MM.1S (cell line): Measurements from ENCODE around the gene NTSR1.

Experiments
- DNase-seq: peaks from one replicate; pipeline ENCODE4 v3.0.0-alpha.2; 2015
- H2AFZ ChIP-seq: fragments of 300-600 bp; sonication (generic); 2 replicates; pipeline ENCODE4 v1.6.0; 2016; ENCODE audit warnings: antibody characterized with exemption, low read length
- H3F3A ChIP-seq: fragments of 300-600 bp; sonication (generic); 2 replicates; pipeline ENCODE4 v1.6.1; 2016; ENCODE audit warnings: mild to moderate bottlenecking, antibody characterized with exemption, low read length, moderate library complexity, mixed read lengths; ENCODE audit not compliant: insufficient read depth
- H3K27ac ChIP-seq: fragments of 300-600 bp; sonication (generic); 2 replicates; pipeline ENCODE4 v1.5.1; 2016; ENCODE audit warnings: mild to moderate bottlenecking, low read length
- H3K27me3 ChIP-seq: fragments of 300-600 bp; sonication (generic); replicated peaks from 2 replicates; pipeline ENCODE4 v1.6.0; 2016; ENCODE audit warnings: low read length; ENCODE audit not compliant: insufficient read depth
- H3K36me3 ChIP-seq: fragments of 300-600 bp; sonication (generic); replicated peaks from 2 replicates; pipeline ENCODE4 v1.6.1; 2016; ENCODE audit warnings: mild to moderate bottlenecking, low read length, mixed read lengths; ENCODE audit not compliant: insufficient read depth
- H3K4me1 ChIP-seq: fragments of 300-600 bp; sonication (generic); 2 replicates; pipeline ENCODE4 v1.6.1; 2016; ENCODE audit warnings: low read length, mixed read lengths
- H3K4me2 ChIP-seq: fragments of 300-600 bp; sonication (generic); 2 replicates; pipeline ENCODE4 v1.6.0; 2016; ENCODE audit warnings: low read depth, low read length
- H3K4me3 ChIP-seq: fragments of 300-600 bp; sonication (generic); 2 replicates; pipeline ENCODE4 v1.5.1; 2016; ENCODE audit warnings: low read length, mixed read lengths
- H3K79me2 ChIP-seq: fragments of 300-600 bp; sonication (generic); 2 replicates; pipeline ENCODE4 v1.6.1; 2016; ENCODE audit warnings: mixed run types, low read length, mixed read lengths
- H3K9ac ChIP-seq: fragments of 300-600 bp; sonication (generic); 2 replicates; pipeline ENCODE4 v1.6.1; 2016; ENCODE audit warnings: low read length, mixed read lengths
- H3K9me2 ChIP-seq: fragments of 300-600 bp; sonication (generic); replicated peaks from 2 replicates; pipeline ENCODE4 v1.6.1; 2016; ENCODE audit warnings: mild to moderate bottlenecking, low read length, mixed read lengths; ENCODE audit not compliant: insufficient read depth
- H3K9me3 ChIP-seq: fragments of 300-600 bp; sonication (generic); replicated peaks from 2 replicates; pipeline ENCODE4 v1.6.1; 2016; ENCODE audit warnings: mild to moderate bottlenecking, low read length, mixed read lengths; ENCODE audit not compliant: insufficient read depth
- H4K20me1 ChIP-seq: fragments of 300-600 bp; sonication (generic); 2 replicates; pipeline ENCODE4 v1.6.1; 2016; ENCODE audit warnings: mild to moderate bottlenecking, low read length, moderate library complexity, mixed read lengths; ENCODE audit not compliant: insufficient read depth
- CTCF ChIP-seq: fragments of 300-600 bp; sonication (generic); IDR thresholded peaks from 2 replicates; pipeline ENCODE4 v1.5.1; 2016; ENCODE audit warnings: antibody characterized with exemption, low read length, mixed read lengths
- EZH2 ChIP-seq: fragments of 300-600 bp; sonication (generic); optimal IDR thresholded peaks from 2 replicates; pipeline ENCODE3; 2017; ENCODE audit warnings: low read depth, mild to moderate bottlenecking, antibody characterized with exemption, low read length, mixed read lengths
- EZH2phosphoT487 ChIP-seq: fragments of 300-600 bp; sonication (generic); IDR thresholded peaks from 2 replicates; pipeline ENCODE4 v1.6.1; 2018; ENCODE audit warnings: antibody characterized with exemption, low read length

The NTSR1 gene

GRCh38 chr20:62780204-62780603, 71.6 kb downstream of the NTSR1 start:
- Histone ChIP-seq H3K9ac (no peak overlapping the region), H3K9me2 (no peaks in the 10 kb centered on the region), H3K27me3 (peaks cover 81% of the 10 kb centered on the region), H3K36me3 (no peaks in the 10 kb centered on the region), H3K4me1 (peaks cover 6% of the 10 kb centered on the region), H3K4me3 (no peak overlapping the region), H3K79me2 (no peaks in the 10 kb centered on the region), H3K27ac (no peak overlapping the region), H3F3A (no peaks in the 10 kb centered on the region), H2AFZ (no peak overlapping the region), H3K4me2 (no peak overlapping the region), H3K9me3 (no peaks in the 10 kb centered on the region), H4K20me1 (no peaks in the 10 kb centered on the region)
- no peak for DNase-seq
- TF ChIP-seq EZH2phosphoT487 (no peak), CTCF (no peak), EZH2 (no peak)

GRCh38 chr20:62780696-62781095, 72.1 kb downstream of the NTSR1 start:
- TF ChIP-seq CTCF, result no peak
- TF ChIP-seq EZH2phosphoT487, result no peak
- no peak for TF ChIP-seq EZH2
- Histone ChIP-seq H3F3A (no peaks in the 10 kb centered on the region), H3K27ac (no peak overlapping the region), H3K4me2 (no peak overlapping the region), H3K79me2 (no peaks in the 10 kb centered on the region), H3K9ac (no peak overlapping the region), H3K9me3 (no peaks in the 10 kb centered on the region), H3K27me3 (peaks cover 79% of the 10 kb centered on the region), H3K4me1 (peaks cover 6% of the 10 kb centered on the region), H3K9me2 (no peaks in the 10 kb centered on the region), H3K4me3 (no peak overlapping the region), H2AFZ (no peak overlapping the region), H3K36me3 (no peaks in the 10 kb centered on the region), H4K20me1 (no peaks in the 10 kb centered on the region)
- DNase-seq, result no peak

- Histone ChIP-seq H3K27me3 (peaks cover 92% of the 10 kb centered on the region), H3K9ac (no peak overlapping the region), H3K4me3 (no peak overlapping the region), H3K4me2 (no peak overlapping the region), H3K9me2 (no peaks in the 10 kb centered on the region), H4K20me1 (no peaks in the 10 kb centered on the region), H3K36me3 (no peaks in the 10 kb centered on the region), H3K9me3 (no peaks in the 10 kb centered on the region), H3K79me2 (no peaks in the 10 kb centered on the region), H3F3A (no peaks in the 10 kb centered on the region), H2AFZ (no peak overlapping the region), H3K27ac (no peak overlapping the region), H3K4me1 (no peaks in the 10 kb centered on the region)
- TF ChIP-seq EZH2 (no peak), CTCF (peak; percentile 25; the same call in 1 of the 2 replicates), EZH2phosphoT487 (no peak)
- DNase-seq, result no peak
Measured at GRCh38 chr20:62782149-62782892, 73.7 kb downstream of the NTSR1 start.
